ENCODE data around the gene IPO9.

DNA sequence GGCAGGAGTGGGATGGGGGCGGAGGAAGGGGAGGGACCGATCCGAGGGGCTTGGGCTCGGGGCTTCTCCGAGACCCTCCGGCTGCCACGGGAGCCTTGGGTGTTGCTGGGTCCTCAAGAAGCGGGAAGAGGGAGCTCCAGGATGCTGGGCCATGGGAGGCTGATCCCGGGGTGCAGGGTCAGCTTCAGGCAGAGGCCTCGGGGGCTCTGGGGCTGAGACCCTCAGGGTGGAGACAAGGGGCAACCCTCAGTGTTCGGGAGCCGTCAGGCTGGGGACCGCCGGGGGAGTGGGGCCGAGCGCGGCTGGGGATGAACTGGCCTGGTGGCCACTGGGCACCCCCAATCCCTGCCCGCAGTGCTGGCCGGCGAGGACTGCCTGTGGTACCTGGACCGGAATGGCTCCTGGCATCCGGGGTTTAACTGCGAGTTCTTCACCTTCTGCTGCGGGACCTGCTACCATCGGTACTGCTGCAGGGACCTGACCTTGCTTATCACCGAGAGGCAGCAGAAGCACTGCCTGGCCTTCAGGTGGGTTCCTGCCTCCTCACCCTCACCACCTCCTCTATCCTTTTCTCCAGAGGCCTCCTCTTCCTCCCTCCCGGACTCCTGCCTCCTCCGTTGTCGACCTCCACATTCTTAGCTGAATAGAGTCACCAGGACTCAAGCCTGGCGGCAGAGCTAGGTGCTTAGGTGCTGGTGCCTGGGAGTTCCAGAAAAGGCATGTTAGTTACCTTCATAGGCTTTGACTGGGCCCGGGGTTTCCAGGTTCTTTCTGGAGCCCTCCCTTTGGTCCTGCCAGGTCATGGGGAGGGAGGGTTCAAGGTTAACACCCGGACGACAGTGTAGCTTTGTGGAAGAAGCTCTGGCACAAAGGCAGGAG is 60.4 kb downstream of the IPO9 start:
- TF ChIP-seq, protein P1, sequence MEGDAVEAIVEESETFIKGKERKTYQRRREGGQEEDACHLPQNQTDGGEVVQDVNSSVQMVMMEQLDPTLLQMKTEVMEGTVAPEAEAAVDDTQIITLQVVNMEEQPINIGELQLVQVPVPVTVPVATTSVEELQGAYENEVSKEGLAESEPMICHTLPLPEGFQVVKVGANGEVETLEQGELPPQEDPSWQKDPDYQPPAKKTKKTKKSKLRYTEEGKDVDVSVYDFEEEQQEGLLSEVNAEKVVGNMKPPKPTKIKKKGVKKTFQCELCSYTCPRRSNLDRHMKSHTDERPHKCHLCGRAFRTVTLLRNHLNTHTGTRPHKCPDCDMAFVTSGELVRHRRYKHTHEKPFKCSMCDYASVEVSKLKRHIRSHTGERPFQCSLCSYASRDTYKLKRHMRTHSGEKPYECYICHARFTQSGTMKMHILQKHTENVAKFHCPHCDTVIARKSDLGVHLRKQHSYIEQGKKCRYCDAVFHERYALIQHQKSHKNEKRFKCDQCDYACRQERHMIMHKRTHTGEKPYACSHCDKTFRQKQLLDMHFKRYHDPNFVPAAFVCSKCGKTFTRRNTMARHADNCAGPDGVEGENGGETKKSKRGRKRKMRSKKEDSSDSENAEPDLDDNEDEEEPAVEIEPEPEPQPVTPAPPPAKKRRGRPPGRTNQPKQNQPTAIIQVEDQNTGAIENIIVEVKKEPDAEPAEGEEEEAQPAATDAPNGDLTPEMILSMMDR (IDR thresholded peaks at IDR 0.05 in 4 of 5, conservative IDR thresholded peaks at IDR 0.05 in 1 of 5) = no peak
- TF ChIP-seq POLR2A (IDR thresholded peaks at IDR 0.05) = no peak

All from gastrocnemius medialis (tissue), 4 donors.